Sigmoid colon (tissue), 7 donors: ENCODE results near the gene SUSD4. TPM values are rescaled to one million over a fixed set of nuclear protein-coding genes. Genes with fewer than 3 reads are reported as not detected.

Experiments used
- DNase-seq: peaks from one replicate; pipeline ENCODE4 v3.0.0-alpha.2; 2019
- H3K27ac ChIP-seq, 4 donors: fragments of 200-600 bp; sonication (generic); one replicate each; pipeline ENCODE4 v1.5.1; 2016 to 2019; ENCODE audit warnings: mild to moderate bottlenecking in 1 of 4
- H3K27me3 ChIP-seq, 3 donors: fragments of 200-600 bp; sonication (generic); one replicate each; pipeline ENCODE4 v1.5.1; 2019; ENCODE audit warnings: mild to moderate bottlenecking in 1 of 3
- H3K36me3 ChIP-seq, 4 donors: fragments of 200-600 bp; sonication (generic); one replicate each; pipeline ENCODE4 v1.5.1; 2016 to 2019
- H3K4me1 ChIP-seq, 4 donors: fragments of 200-600 bp; sonication (generic); one replicate each; pipeline ENCODE4 v1.5.1; 2017 to 2019
- H3K4me3 ChIP-seq, 4 donors: fragments of 200-600 bp; sonication (generic); one replicate each; pipeline ENCODE4 v1.5.1; 2017 to 2019; ENCODE audit warnings: mild to moderate bottlenecking in 2 of 4, moderate library complexity in 1 of 4
- H3K9me3 ChIP-seq, 4 donors: fragments of 200-600 bp in 3 of 4; sonication (generic) in 3 of 4; one replicate each; pipeline versions ENCODE4 v1.5.1 to v1.6.1; 2013 to 2019
- EP300 ChIP-seq, 4 donors: sonication (generic); formaldehyde crosslinking; IDR thresholded peaks; one replicate each; pipeline ENCODE4 v1.6.1; 2017; ENCODE audit warnings: antibody characterized with exemption in 4 of 4
- POLR2A ChIP-seq, 2 donors: fragments of 450-650 bp; IDR thresholded peaks; one replicate each; pipeline ENCODE4 v1.6.1; 2016; ENCODE audit warnings: antibody characterized with exemption in 2 of 2, mild to moderate bottlenecking in 2 of 2, moderate library complexity in 2 of 2
- POLR2AphosphoS5 ChIP-seq, 4 donors: sonication (generic); formaldehyde crosslinking; IDR thresholded peaks; one replicate each; pipeline ENCODE4 v1.6.1; 2017; ENCODE audit warnings: antibody characterized with exemption in 4 of 4
- WGBS, 2 donors: extraction: QIAGEN DNeasy Blood & Tissue Kit; methylation state at CpG; one replicate each; pipeline ENCODE4 v1.1.7; 2013; 5-methylcytosine and 5-hydroxymethylcytosine counted together
- intact Hi-C: fragments of 100-400 bp; cut with DNase I; formaldehyde crosslinking; loops from one replicate; pipeline ENCODE4 v1.15.1; 2023
- polyA plus RNA-seq, 3 donors: library from polyadenylated mRNA; stranded (reverse); fragments of 200-250 nt; gene quantifications; one replicate each; pipeline ENCODE4 v1.2.3, GENCODE V29; 2013
- total RNA-seq, 4 donors: library from RNA; depleted of rRNA; stranded (reverse); fragments of >200 nt; gene quantifications; one replicate each; pipeline ENCODE4 v1.1.0, GENCODE V29; 2016
- TF ChIP-seq, protein P1 (sequence below), 4 experiments: fragments of 450-650 bp in 3 of 4; fragments of 200-600 bp in 1 of 4; IDR thresholded peaks; one replicate each; pipeline ENCODE4 v1.5.1; 2016 to 2019; ENCODE audit warnings: antibody characterized with exemption in 4 of 4, mild to moderate bottlenecking in 3 of 4, moderate library complexity in 2 of 4
- donor health status: healthy with polysubstance abuse.
- donor health status: Bipolar disorder and iron deficiency.
- donor health status: healthy.

Gene SUSD4
- total and polyA plus RNA-seq, 7 donors, result 0.57 to 3.9 (median 0.82) TPM; not detected in 1

DNA sequence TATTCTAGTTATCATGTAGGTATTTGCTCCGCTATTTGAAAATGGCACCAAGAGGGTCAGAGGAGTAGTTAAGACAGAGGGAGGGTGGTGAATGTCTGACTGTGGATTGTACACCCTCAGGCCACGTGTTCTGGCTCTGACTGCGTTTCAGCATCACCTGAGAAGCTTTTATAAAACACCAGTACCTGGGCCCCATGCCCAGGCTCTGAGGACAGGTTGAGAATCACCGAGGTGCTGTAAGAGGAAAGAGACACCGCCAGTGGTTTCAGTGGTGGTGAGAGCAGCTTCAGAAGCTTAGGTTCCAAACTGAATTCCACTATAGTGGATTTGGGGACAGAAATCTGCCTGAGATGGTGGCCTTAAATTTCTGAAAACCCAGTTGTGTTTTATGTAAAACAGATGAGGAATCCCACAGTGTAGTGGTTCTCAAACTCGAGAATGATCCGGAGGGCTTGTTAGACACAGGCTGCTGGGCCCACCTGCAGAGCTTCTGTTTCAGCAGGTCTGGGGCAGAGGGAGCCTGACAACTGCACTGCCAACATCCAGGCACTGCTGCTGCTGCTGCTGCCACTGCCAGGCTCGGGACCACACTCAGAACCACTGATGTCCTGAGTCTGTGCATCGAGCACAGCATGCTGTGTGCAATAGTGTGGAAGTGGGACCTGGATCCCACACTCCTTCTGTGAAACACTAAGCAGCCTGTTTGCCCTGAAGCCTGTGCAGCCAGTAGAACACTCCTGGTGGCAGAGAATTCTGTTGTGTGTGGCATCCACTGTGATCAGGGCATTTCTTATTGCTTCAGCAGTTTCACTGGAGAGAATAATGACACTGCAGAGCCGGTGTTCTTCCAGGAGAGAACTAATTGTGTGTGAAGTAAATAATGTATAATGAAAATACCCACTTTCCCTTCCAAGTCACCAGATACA, 98.7 kb downstream of the SUSD4 start:
- Histone ChIP-seq H3K4me1 (no peaks in the 10 kb centered on the region), H3K36me3 (no peaks in the 10 kb centered on the region), H3K4me3 (no peak overlapping the region), H3K27ac (no peak overlapping the region), H3K27me3 (no peaks in the 10 kb centered on the region), H3K9me3 (no peaks in the 10 kb centered on the region)
- intact Hi-C loops, result no loop called here
- 83 to 88% methylated on average over 10 of the region's 10 CpGs for WGBS, 2 donors
- no peak for TF ChIP-seq EP300 (IDR thresholded peaks at IDR 0.05)
- no peak for TF ChIP-seq POLR2AphosphoS5 (IDR thresholded peaks at IDR 0.05)
- TF ChIP-seq, protein P1, sequence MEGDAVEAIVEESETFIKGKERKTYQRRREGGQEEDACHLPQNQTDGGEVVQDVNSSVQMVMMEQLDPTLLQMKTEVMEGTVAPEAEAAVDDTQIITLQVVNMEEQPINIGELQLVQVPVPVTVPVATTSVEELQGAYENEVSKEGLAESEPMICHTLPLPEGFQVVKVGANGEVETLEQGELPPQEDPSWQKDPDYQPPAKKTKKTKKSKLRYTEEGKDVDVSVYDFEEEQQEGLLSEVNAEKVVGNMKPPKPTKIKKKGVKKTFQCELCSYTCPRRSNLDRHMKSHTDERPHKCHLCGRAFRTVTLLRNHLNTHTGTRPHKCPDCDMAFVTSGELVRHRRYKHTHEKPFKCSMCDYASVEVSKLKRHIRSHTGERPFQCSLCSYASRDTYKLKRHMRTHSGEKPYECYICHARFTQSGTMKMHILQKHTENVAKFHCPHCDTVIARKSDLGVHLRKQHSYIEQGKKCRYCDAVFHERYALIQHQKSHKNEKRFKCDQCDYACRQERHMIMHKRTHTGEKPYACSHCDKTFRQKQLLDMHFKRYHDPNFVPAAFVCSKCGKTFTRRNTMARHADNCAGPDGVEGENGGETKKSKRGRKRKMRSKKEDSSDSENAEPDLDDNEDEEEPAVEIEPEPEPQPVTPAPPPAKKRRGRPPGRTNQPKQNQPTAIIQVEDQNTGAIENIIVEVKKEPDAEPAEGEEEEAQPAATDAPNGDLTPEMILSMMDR (IDR thresholded peaks at IDR 0.05), result no peak
- no peak for TF ChIP-seq POLR2A (IDR thresholded peaks at IDR 0.05)
- DNase-seq, result no peak

DNA sequence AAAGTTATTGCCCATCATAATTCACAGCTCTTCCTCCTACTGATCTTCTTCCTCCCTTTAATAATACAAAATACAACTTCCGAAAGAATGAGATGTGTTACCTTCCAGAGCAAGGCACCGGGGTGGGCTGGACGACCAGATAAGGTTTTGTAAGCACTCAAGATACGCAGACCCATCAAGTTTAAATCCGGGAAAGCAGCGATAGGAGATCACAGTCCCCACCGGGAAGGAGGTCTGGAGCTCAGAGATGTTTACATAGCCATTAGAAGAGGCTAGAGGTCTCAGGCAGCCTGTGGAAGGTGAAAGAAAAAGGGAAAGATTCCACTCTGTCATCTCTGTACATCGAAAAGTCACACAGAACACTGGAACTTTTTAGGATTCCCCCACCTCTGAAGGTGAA, 99.4 kb downstream of the SUSD4 start:
- H3K27ac ChIP-seq, result no peak overlapping the region
- no peaks in the 10 kb centered on the region for H3K36me3 ChIP-seq
- intact Hi-C loops, result no loop called here
- H3K4me3 ChIP-seq, result no peak overlapping the region
- H3K4me1 ChIP-seq, result no peaks in the 10 kb centered on the region
- H3K9me3 ChIP-seq, result no peaks in the 10 kb centered on the region
- TF ChIP-seq, protein P1 (IDR thresholded peaks at IDR 0.05), result no peak
- no peak for TF ChIP-seq POLR2A (IDR thresholded peaks at IDR 0.05)
- no peak for TF ChIP-seq EP300 (IDR thresholded peaks at IDR 0.05)
- TF ChIP-seq POLR2AphosphoS5 (IDR thresholded peaks at IDR 0.05), result no peak
- WGBS, 2 donors, result 46 to 57% methylated on average over 8 of the region's 8 CpGs
- no peak for DNase-seq
- no peaks in the 10 kb centered on the region for H3K27me3 ChIP-seq

DNA sequence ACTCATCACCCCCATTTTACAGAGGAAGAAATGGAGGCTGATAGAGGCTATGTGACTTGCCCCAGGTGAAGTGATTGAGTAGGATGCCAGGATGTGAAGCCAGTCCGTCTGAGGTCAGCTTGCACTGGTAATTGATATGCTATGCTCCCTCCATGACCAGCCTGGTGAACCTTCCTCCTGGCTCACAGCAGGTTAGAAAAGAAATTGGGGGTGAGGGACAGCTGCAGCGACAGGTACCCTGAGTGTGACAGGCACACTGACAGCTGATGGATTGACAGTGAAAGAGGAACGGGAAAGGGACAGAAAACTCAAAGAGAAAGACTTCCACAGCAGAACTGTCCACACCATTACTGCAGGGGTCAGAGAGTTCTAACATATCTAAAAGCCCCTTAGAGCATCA, 102.1 kb downstream of the SUSD4 start:
- Histone ChIP-seq H3K4me1 (no peaks in the 10 kb centered on the region), H3K36me3 (no peaks in the 10 kb centered on the region), H3K27me3 (no peaks in the 10 kb centered on the region), H3K4me3 (no peak overlapping the region), H3K27ac (no peak overlapping the region), H3K9me3 (no peaks in the 10 kb centered on the region)
- DNase-seq, result no peak
- intact Hi-C loops, result no loop called here
- 92% methylated on average over 3 of the region's 3 CpGs for whole genome bisulfite sequencing, 2 donors
- TF ChIP-seq EP300 (IDR thresholded peaks at IDR 0.05) (no peak), POLR2AphosphoS5 (IDR thresholded peaks at IDR 0.05) (no peak), POLR2A (IDR thresholded peaks at IDR 0.05) (no peak)
- TF ChIP-seq, protein P1 (IDR thresholded peaks at IDR 0.05), result no peak

DNA sequence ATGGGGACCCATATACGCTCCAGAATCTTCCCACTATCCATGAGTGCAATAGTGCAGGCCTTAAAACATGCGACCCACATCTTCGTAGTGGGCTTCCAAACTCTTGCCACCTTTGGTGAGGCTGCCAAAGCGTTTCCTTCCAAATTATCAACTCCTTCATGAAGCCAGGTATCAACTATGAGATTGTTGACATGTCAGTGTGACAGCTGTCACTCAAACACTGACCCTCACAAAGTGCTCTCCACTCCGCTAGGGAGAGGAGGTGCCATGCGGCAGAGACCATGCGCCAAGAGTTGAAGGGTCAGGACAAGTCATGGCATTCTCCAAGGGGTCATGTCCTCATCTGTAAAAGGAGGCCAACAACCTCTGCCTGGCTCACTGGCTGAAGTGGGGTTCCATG, 103.3 kb downstream of the SUSD4 start:
- no peaks in the 10 kb centered on the region for H3K4me1 ChIP-seq
- no peak overlapping the region for H3K4me3 ChIP-seq
- TF ChIP-seq POLR2A (IDR thresholded peaks at IDR 0.05) (no peak), EP300 (IDR thresholded peaks at IDR 0.05) (no peak), POLR2AphosphoS5 (IDR thresholded peaks at IDR 0.05) (no peak)
- TF ChIP-seq, protein P1 (IDR thresholded peaks at IDR 0.05), result no peak
- WGBS, 2 donors, result 94 to 96% methylated on average over 7 of the region's 7 CpGs
- H3K9me3 ChIP-seq, result no peaks in the 10 kb centered on the region
- DNase-seq, result no peak
- intact Hi-C loops, result no loop called here
- no peak overlapping the region for H3K27ac ChIP-seq
- H3K27me3 ChIP-seq, result no peaks in the 10 kb centered on the region
- no peaks in the 10 kb centered on the region for H3K36me3 ChIP-seq
